GM10847 (cell line): ENCODE measurements around the gene TMEM88.

ENCODE experiments used
- POLR2A ChIP-seq: IDR thresholded peaks from 2 replicates; pipeline ENCODE4 v1.6.1; 2011; ENCODE audit not compliant: insufficient read length; ENCODE audit errors: extremely low read depth

The TMEM88 gene

GRCh38 chr17:7881276-7882054 lies 26.6 kb downstream of the TMEM88 start:
- no peak for TF ChIP-seq POLR2A

DNA sequence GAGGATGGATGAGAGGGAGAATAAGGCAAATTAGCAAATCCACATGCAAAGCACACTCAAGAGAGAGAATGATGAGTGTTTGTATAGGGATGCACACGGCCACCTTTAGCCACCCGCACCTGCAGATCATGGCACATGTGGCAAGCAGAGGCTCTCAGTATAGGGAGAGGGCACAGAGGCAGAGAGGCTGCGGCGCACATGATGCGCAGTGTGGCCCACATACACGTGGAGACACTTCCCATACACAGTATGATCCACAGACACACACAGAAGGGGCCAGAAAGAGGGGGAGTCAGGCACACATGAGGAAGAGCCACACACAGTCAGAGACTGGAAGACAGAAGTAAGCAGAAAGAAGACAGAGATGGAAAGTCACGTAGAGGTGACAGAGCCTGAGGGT lies 27.2 kb downstream of the TMEM88 start:
- TF ChIP-seq POLR2A: no peak

- TF ChIP-seq POLR2A: no peak
These were observed 27.8 kb downstream of the TMEM88 start for GRCh38 chr17:7882629-7883028.

DNA sequence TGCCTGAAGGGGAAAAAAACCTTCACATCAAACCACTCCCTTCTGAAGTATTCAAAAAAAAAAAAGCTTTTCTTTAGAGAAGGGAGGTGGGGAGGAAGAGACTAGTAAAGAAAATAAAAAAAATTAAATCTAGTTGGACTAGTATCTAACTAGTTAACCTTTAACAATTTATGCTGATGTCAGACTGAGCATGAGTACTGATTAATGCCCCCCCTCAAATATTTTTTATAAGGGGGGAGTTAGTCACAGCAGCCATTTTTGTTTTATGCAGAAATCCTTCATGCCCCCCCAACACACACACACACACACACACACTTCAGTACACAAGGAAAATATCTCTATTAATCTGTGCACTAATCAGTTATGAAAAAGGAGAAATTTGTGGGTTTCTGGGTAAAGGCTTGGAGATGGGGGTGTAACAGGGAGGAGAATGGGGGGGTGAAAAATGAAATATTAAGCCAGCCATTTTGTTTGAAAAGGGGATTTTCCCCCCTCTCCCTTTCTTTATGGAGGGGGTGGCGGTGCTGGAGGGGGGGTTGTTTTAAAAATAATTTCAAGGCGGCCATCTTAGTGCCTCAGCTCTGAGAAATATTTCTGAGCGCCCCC lies 29.0 kb downstream of the TMEM88 start:
- TF ChIP-seq POLR2A: no peak

- no peak for TF ChIP-seq POLR2A
These were observed 29.9 kb downstream of the TMEM88 start for GRCh38 chr17:7884581-7885366.

DNA sequence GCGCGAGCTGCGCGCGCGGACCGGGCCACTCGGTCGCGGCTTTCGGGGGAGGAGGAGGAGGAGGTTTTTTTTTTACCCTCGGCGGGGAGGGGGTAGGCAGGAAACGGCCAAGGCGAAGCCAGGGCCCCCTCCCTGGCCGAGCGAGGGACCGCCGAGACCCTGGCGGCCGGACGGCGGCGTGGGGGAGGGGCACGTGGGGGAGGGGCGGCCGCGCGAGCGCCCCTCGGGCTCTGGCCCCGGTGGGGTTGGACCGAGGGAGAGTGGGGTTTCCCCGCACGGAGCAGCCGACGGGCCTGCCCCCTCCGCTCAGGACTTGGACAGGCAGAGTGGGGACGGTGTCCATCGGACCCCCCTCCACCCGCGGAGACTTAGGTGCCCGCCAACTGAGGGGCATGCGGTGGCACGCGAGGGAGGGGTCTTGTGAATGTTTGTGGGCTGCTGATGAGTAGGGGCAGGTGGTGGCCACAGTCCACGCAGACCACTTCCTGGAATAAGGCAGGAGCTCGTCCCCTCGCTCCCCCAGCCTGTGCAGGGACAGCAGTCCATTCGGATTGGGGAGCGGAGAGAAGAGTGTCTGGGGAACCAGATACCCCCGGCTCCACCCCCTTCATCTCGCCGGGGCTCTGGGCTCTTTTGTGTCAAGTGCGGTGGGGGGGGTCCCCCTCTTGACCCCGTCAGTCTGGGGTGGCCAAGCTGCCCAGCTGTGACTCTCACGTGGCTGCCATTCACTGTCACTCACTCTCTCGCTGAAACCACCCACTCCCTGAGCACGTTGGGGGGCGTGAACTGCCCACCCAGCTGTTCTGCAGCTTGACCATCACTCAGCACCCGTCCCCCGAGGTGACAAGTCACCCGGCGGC lies 30.7 kb downstream of the TMEM88 start:
- peak; percentile 29 for TF ChIP-seq POLR2A

DNA sequence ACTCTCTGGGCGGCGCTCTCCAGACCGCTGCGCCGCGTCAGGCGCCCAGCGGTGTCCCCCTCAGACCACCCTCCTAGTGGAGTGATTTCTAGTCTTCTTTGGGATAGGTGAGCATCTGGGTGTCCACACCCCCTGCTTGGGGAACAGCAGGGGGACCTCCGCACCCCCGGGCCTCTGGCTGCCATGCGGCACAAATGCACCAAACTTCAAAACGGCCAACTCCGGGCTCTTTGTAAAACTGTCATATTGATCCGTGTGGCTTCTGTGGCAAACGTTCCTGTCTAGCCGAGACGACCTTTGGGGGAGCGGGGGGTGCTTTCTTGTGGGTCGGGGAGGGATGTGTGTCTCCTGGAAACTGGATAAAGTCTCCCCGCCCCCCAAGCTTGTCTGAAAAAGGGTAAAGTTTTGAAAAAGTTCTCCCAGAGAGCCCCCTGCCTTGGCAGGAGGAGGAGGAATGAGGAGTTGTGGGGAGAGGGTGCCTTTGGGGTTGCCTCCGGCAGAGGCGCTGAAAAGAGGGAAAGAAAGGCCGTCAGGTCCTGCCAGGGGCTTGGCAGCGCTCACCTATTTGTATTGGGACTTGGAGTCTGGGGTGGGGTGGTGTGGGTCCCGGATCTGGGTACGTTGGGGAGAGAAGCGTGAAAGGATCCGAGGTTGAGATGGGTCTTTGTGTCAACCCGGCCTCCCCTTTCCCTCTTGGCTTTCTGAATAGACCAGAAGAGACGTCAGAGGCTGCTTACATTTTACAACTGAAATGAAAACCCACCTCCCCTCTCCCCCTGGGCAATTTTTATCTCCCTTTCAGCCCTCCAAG lies 31.6 kb downstream of the TMEM88 start:
- TF ChIP-seq POLR2A: no peak

- no peak for TF ChIP-seq POLR2A
These were observed 32.2 kb downstream of the TMEM88 start for GRCh38 chr17:7887038-7887481.

DNA sequence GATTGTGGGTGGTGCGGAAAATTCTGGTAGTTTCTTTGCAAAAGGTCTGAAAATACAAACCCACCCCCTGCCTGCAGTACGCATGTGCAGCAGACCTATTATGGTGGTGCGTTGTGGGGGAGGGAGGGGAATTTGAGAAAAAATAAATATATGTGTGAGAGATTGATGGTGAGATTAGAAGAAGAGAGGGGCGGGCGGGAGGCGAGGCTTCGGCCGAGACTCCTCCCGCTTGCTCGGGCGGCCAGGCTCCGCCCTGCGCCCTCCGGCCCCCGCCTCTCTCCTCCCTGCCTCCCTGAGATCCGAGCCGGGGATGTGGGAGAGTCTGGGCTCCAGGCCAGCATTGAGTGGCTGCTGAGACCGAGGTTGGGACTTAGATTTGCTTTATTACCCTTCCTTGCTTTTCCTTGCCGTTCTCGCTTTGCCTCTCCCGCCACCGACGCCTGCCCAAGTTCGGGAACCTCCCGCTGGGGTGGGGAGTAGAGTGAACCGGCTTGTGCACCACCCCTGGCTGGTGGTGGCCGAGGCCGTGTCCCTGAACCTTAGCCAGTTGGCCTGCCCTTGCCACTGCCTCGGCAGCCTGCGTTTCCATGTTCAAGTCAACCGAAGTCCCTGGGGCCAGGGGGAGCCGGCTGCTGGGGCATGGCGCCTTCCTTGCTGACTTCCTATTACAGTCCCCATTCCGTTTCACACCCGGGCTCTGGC lies 32.8 kb downstream of the TMEM88 start:
- no peak for TF ChIP-seq POLR2A

DNA sequence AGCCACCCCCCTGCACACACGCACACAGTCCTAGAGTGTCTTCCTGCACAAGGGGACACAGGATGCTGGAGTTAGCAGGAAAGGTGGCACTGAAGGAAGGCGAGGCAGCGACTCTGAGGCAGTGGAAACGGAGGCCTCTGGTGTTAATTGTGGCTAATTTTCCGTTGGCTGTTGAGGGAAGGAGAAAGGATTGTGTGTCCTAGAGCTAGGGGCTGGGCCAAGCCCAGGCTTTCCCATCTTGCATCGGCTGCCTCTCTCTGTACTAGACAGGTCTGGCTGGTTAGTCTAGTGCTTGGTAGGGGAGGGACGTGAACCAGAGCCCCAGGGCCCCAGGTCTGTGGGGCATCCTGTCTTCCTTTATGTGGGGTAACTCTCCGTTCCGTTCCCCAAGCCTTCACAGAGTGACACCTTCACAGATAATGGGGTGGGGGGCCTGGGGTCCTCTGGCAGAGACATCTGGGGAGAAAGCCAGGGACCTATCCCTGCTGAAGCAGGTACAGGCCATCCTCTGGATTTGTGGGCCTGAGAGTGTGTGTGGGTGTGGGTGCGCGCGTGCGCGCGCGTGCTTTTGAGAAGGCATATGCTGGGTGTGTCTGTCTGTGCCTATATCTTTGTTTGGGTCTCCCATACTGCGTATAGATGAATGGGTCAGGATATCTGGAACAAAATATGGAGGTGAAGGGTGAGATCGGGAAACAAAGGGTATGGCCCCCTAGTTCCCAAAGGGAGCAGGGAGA lies 33.5 kb downstream of the TMEM88 start, which contains the start of gene CHD3:
CHD3 (plus strand) TSS at position 606 of the 737 bp plus-strand sequence. CDS start 212 bp downstream, outside the sequence.
- no peak for TF ChIP-seq POLR2A

- TF ChIP-seq POLR2A: no peak
These were observed 34.5 kb downstream of the TMEM88 start for GRCh38 chr17:7889166-7889955.
